ENCODE measurements around the gene SLC7A4.

DNA sequence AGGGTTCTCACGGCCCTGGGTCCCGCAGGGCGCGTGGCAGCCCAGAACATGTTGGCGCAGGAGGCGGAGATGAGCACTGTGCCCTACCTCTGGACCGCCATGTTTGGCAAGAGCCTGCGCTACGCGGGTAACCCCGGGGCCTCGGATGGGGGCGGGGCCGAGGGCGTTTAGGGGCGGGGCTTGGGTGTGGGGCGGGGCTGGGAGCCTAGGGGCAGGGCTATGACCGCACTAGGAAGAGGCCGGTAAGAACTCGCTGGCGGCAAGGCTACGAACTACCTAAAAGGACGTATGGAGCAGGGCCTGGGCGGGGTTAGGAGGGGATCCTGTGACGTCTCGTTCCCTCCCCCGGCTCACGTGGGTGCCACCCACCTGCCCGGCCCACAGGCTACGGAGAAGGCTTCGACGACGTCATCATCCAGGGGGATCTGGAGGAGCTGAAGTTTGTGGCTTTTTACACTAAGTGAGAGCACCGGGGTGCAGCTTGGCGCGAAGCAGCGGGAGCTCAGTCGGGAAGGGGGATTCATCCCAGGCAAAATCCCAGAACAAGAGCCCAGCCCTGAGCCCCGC lies 53.0 kb downstream of the SLC7A4 start:
- TF ChIP-seq, protein P1, sequence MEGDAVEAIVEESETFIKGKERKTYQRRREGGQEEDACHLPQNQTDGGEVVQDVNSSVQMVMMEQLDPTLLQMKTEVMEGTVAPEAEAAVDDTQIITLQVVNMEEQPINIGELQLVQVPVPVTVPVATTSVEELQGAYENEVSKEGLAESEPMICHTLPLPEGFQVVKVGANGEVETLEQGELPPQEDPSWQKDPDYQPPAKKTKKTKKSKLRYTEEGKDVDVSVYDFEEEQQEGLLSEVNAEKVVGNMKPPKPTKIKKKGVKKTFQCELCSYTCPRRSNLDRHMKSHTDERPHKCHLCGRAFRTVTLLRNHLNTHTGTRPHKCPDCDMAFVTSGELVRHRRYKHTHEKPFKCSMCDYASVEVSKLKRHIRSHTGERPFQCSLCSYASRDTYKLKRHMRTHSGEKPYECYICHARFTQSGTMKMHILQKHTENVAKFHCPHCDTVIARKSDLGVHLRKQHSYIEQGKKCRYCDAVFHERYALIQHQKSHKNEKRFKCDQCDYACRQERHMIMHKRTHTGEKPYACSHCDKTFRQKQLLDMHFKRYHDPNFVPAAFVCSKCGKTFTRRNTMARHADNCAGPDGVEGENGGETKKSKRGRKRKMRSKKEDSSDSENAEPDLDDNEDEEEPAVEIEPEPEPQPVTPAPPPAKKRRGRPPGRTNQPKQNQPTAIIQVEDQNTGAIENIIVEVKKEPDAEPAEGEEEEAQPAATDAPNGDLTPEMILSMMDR (IDR thresholded peaks at IDR 0.05; ENCODE audit: low read depth, low read length): no peak
- no peak for TF ChIP-seq EZH2phosphoT487 (IDR thresholded peaks at IDR 0.05; ENCODE audit: low read depth)
